Ureter (tissue), 1 donor: ENCODE results near the gene NUDT14. TPM values are rescaled to one million over a fixed set of nuclear protein-coding genes. Genes with fewer than 3 reads are reported as not detected.
A peak's percentile ranks its signal among the peaks of the same experiment; 100 is the strongest.

Source experiments
- DNase-seq: peaks from one replicate; pipeline ENCODE4 v3.0.0-alpha.2; 2020; ENCODE audit warnings: low spot score
- total RNA-seq: library from RNA; stranded (reverse); gene quantifications from one replicate; pipeline ENCODE4 v1.2.4, GENCODE V29; 2023
- donor health status: DM: yes; HTN: yes; CAD: no.

Gene NUDT14
- total RNA-seq, 1 donor from 2014 or later: 42.4 TPM

GRCh38 chr14:105176513-105176912 is 4.6 kb downstream of the NUDT14 start:
- no peak for DNase-seq

- DNase-seq: no peak
Measured at GRCh38 chr14:105173901-105174894, 6.9 kb downstream of the NUDT14 start.

GRCh38 chr14:105173145-105173544 is 8.0 kb downstream of the NUDT14 start:
- no peak for DNase-seq

- DNase-seq: no peak
Measured at GRCh38 chr14:105172476-105172875, 8.6 kb downstream of the NUDT14 start.

- no peak for DNase-seq
Measured at GRCh38 chr14:105171004-105171673, 10.0 kb downstream of the NUDT14 start.

GRCh38 chr14:105169776-105170655 is 11.1 kb downstream of the NUDT14 start:
- no peak for DNase-seq

- DNase-seq: no peak
Measured at GRCh38 chr14:105168979-105169507, 12.1 kb downstream of the NUDT14 start.

GRCh38 chr14:105168496-105168978 is 12.6 kb downstream of the NUDT14 start, which contains the start of gene JAG2:
TSS of gene JAG2 (minus strand) at chr14:105168776. CDS start at chr14:105168420, 356 bp downstream.
- DNase-seq: no peak

GRCh38 chr14:105168093-105168420 is 13.1 kb downstream of the NUDT14 start:
- no peak for DNase-seq

- peak; percentile 63 for DNase-seq
Measured at GRCh38 chr14:105167303-105168092, 13.6 kb downstream of the NUDT14 start.

- no peak for DNase-seq
Measured at GRCh38 chr14:105166571-105167302, 14.4 kb downstream of the NUDT14 start.

GRCh38 chr14:105165761-105166485 is 15.2 kb downstream of the NUDT14 start:
- DNase-seq: no peak

GRCh38 chr14:105165134-105165704 is 15.9 kb downstream of the NUDT14 start:
- DNase-seq: no peak

GRCh38 chr14:105163040-105163742 is 17.9 kb downstream of the NUDT14 start:
- DNase-seq: no peak

GRCh38 chr14:105162669-105162979 is 18.5 kb downstream of the NUDT14 start:
- DNase-seq: no peak

GRCh38 chr14:105161964-105162668 is 19.0 kb downstream of the NUDT14 start:
- no peak for DNase-seq

- no peak for DNase-seq
Measured at GRCh38 chr14:105161309-105161708, 19.8 kb downstream of the NUDT14 start.

- no peak for DNase-seq
Measured at GRCh38 chr14:105160776-105161175, 20.3 kb downstream of the NUDT14 start.
